Loucy (cell line): Measurements from ENCODE around the gene EPSTI1.

Experiments used
- H2AFZ ChIP-seq: fragments of 200-600 bp; sonication (generic); 2 replicates; pipeline ENCODE4 v1.6.0; 2016; ENCODE audit warnings: antibody characterized with exemption, mild to moderate bottlenecking, low read length, moderate library complexity
- H3F3A ChIP-seq: fragments of 200-600 bp; 2 replicates; pipeline ENCODE4 v1.6.0; 2016; ENCODE audit warnings: antibody characterized with exemption, low read depth, mild to moderate bottlenecking
- H3K27me3 ChIP-seq: fragments of 200-600 bp; sonication (generic); 2 replicates; pipeline ENCODE4 v1.6.1; 2014; ENCODE audit warnings: low read length, mild to moderate bottlenecking; ENCODE audit not compliant: insufficient read depth, poor library complexity, severe bottlenecking
- H3K36me3 ChIP-seq: fragments of 200-600 bp; sonication (generic); 2 replicates; pipeline ENCODE4 v1.6.1; 2016; ENCODE audit warnings: low read length; ENCODE audit not compliant: insufficient read depth
- H3K4me1 ChIP-seq: fragments of 200-600 bp; sonication (generic); 2 replicates; pipeline ENCODE4 v1.5.1; 2014; ENCODE audit warnings: low read length, mild to moderate bottlenecking; ENCODE audit not compliant: insufficient read depth, poor library complexity, severe bottlenecking
- H3K4me2 ChIP-seq: fragments of 200-600 bp; sonication (generic); 2 replicates; pipeline ENCODE4 v1.6.0; 2014; ENCODE audit warnings: antibody characterized with exemption, low read length, low read depth, mild to moderate bottlenecking; ENCODE audit not compliant: poor library complexity, severe bottlenecking
- H3K4me3 ChIP-seq: fragments of 200-600 bp; sonication (generic); 2 replicates; pipeline ENCODE4 v1.5.1; 2014; ENCODE audit warnings: low read length, mild to moderate bottlenecking, mixed read lengths; ENCODE audit not compliant: poor library complexity, severe bottlenecking
- H3K79me2 ChIP-seq: fragments of 200-600 bp; sonication (generic); 2 replicates; pipeline ENCODE4 v1.6.1; 2014; ENCODE audit warnings: low read length; ENCODE audit not compliant: insufficient read depth
- H3K9ac ChIP-seq: fragments of 200-600 bp; sonication (generic); 2 replicates; pipeline ENCODE4 v1.6.0; 2014; ENCODE audit warnings: mild to moderate bottlenecking, low read depth, low read length, moderate library complexity; ENCODE audit not compliant: poor library complexity, severe bottlenecking
- H3K9me2 ChIP-seq: fragments of 200-600 bp; sonication (generic); replicated peaks from 2 replicates; pipeline ENCODE4 v1.6.1; 2016; ENCODE audit warnings: low read depth, low read length, mixed read lengths
- H3K9me3 ChIP-seq: fragments of 200-600 bp; sonication (generic); 2 replicates; pipeline ENCODE4 v1.6.1; 2014; ENCODE audit warnings: mild to moderate bottlenecking, antibody characterized with exemption, low read length, low read depth; ENCODE audit not compliant: insufficient read depth
- H4K20me1 ChIP-seq: fragments of 200-600 bp; sonication (generic); 2 replicates; pipeline ENCODE4 v1.6.0; 2014; ENCODE audit warnings: antibody characterized with exemption, low read length, mild to moderate bottlenecking; ENCODE audit not compliant: insufficient read depth, poor library complexity, severe bottlenecking
- CTCF ChIP-seq: fragments of 200-600 bp; sonication (generic); conservative IDR thresholded peaks from 2 replicates; pipeline ENCODE4 v1.5.1; 2014; ENCODE audit warnings: mild to moderate bottlenecking, antibody characterized with exemption, low read length
- EZH2phosphoT487 ChIP-seq: fragments of 200-600 bp; IDR thresholded peaks from 2 replicates; pipeline ENCODE4 v1.6.1; 2018; ENCODE audit warnings: antibody characterized with exemption, mild to moderate bottlenecking, moderate library complexity, borderline replicate concordance

The EPSTI1 gene

DNA sequence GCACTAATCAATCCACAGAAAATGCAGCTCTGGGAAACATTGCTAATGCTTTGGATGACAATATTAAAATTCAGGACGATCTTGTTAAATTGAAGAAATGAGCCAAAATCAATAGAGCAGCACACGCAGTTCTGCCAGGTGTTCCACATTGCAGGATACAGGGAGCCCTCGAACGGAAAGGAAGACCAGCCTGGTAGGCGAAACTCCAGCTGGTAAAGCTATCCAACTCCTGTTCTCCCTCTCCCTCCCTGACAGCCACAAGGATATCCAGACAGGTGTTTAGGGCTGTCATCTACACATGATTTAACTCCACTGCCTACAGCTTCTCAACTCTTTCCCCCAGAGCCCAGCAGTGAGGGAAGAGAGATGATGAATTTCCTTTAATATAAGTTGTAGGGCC, 67.7 kb downstream of the EPSTI1 start:
- Histone ChIP-seq H3K27me3 (no peaks in the 10 kb centered on the region), H3K9me3 (no peaks in the 10 kb centered on the region), H3K4me3 (no peak overlapping the region), H3K4me2 (no peak overlapping the region), H3K9ac (no peak overlapping the region), H2AFZ (no peak overlapping the region), H3K4me1 (no peaks in the 10 kb centered on the region), H3F3A (no peaks in the 10 kb centered on the region), H4K20me1 (no peaks in the 10 kb centered on the region), H3K36me3 (no peaks in the 10 kb centered on the region; the same call in none of the 2 replicates), H3K79me2 (no peaks in the 10 kb centered on the region), H3K9me2 (no peaks in the 10 kb centered on the region)
- TF ChIP-seq EZH2phosphoT487 (no peak), CTCF (no peak)

GRCh38 chr13:42907745-42908144, 84.3 kb downstream of the EPSTI1 start:
- Histone ChIP-seq H3K36me3 (no peaks in the 10 kb centered on the region), H2AFZ (no peak overlapping the region), H3K4me1 (no peaks in the 10 kb centered on the region), H3K9me2 (no peaks in the 10 kb centered on the region), H3K9ac (no peak overlapping the region), H3K9me3 (no peaks in the 10 kb centered on the region), H3K27me3 (no peaks in the 10 kb centered on the region), H3F3A (no peaks in the 10 kb centered on the region), H3K4me3 (no peak overlapping the region), H3K4me2 (no peak overlapping the region), H4K20me1 (no peaks in the 10 kb centered on the region), H3K79me2 (no peaks in the 10 kb centered on the region)
- no peak for TF ChIP-seq EZH2phosphoT487
- TF ChIP-seq CTCF = no peak

- Histone ChIP-seq H3K4me3 (no peak overlapping the region), H4K20me1 (no peaks in the 10 kb centered on the region), H3K4me2 (no peak overlapping the region), H3K9ac (no peak overlapping the region), H3K27me3 (no peaks in the 10 kb centered on the region), H3K79me2 (no peaks in the 10 kb centered on the region), H3F3A (no peaks in the 10 kb centered on the region), H2AFZ (no peak overlapping the region), H3K36me3 (no peaks in the 10 kb centered on the region), H3K4me1 (no peaks in the 10 kb centered on the region), H3K9me3 (no peaks in the 10 kb centered on the region), H3K9me2 (no peaks in the 10 kb centered on the region)
- TF ChIP-seq EZH2phosphoT487 (no peak), CTCF (no peak)
Measured at GRCh38 chr13:42906257-42906656, 85.8 kb downstream of the EPSTI1 start.
